CD8-positive, alpha-beta memory T cell (primary cell): ENCODE measurements around the gene APAF1. TPM values are rescaled to one million over a fixed set of nuclear protein-coding genes. Genes with fewer than 3 reads are reported as not detected.

Source experiments
- CTCF ChIA-PET: fragments of 350-600 bp; sonication (Branson Sonifier 250); formaldehyde crosslinking; loops from one replicate; lab custom pipeline; 2021; ENCODE audit warnings: antibody characterized with exemption; lab: Charles Lee
- POLR2A ChIA-PET: fragments of 350-600 bp; sonication (Branson Sonifier 250); formaldehyde crosslinking; loops from one replicate; lab custom pipeline; 2021; ENCODE audit warnings: antibody characterized with exemption; lab: Charles Lee
- DNase-seq, 5 donors: peaks; one replicate each; pipeline versions ENCODE4 v3.0.0 to v3.0.0-alpha.2; 2020 to 2022; ENCODE audit warnings: mixed read lengths in 1 of 5
- H3K27ac ChIP-seq: one replicate; pipeline ENCODE4 v1.7.0; 2013; ENCODE audit warnings: low read depth, mild to moderate bottlenecking, low read length, moderate library complexity
- H3K27me3 ChIP-seq: 2 replicates; pipeline ENCODE4 v1.7.0; 2013; ENCODE audit warnings: low read length, mild to moderate bottlenecking; ENCODE audit not compliant: insufficient read depth, poor library complexity, severe bottlenecking
- H3K36me3 ChIP-seq: 2 replicates; pipeline ENCODE4 v1.7.0; 2013; ENCODE audit warnings: mild to moderate bottlenecking, low read length, moderate library complexity; ENCODE audit not compliant: insufficient read depth
- H3K4me1 ChIP-seq: 2 replicates; pipeline ENCODE4 v1.7.0; 2013; ENCODE audit warnings: mild to moderate bottlenecking, low read length, moderate library complexity; ENCODE audit not compliant: insufficient read depth
- H3K4me3 ChIP-seq: 2 replicates; pipeline ENCODE4 v1.7.0; 2013; ENCODE audit warnings: mild to moderate bottlenecking, low read length
- H3K9me3 ChIP-seq: 2 replicates; pipeline ENCODE4 v1.7.0; 2013; ENCODE audit warnings: mild to moderate bottlenecking, low read length
- H3K27ac Mint-ChIP-seq, 8 donors: one replicate each; pipeline ENCODE4 v1.8.0; 2020 to 2021; ENCODE audit warnings: mixed read lengths in 8 of 8, mild to moderate bottlenecking in 6 of 8, inconsistent platforms in 3 of 8, moderate library complexity in 3 of 8
- H3K27me3 Mint-ChIP-seq, 2 donors: one replicate each; pipeline ENCODE4 v1.8.0; 2020 to 2021; ENCODE audit warnings: mixed read lengths in 2 of 2, mild to moderate bottlenecking in 1 of 2, moderate library complexity in 1 of 2
- H3K36me3 Mint-ChIP-seq, 3 donors: one replicate each; pipeline ENCODE4 v1.8.0; 2020 to 2021; ENCODE audit warnings: mixed read lengths in 3 of 3, inconsistent platforms in 1 of 3, mild to moderate bottlenecking in 1 of 3
- H3K4me1 Mint-ChIP-seq, 3 donors: one replicate each; pipeline ENCODE4 v1.8.0; 2020 to 2021; ENCODE audit warnings: mixed read lengths in 3 of 3, inconsistent platforms in 1 of 3, mild to moderate bottlenecking in 1 of 3
- H3K4me3 Mint-ChIP-seq, 7 donors: one replicate each; pipeline ENCODE4 v1.8.0; 2020 to 2021; ENCODE audit warnings: mixed read lengths in 7 of 7, mild to moderate bottlenecking in 6 of 7, moderate library complexity in 4 of 7, inconsistent platforms in 2 of 7
- H3K9me3 Mint-ChIP-seq, 5 donors: one replicate each; pipeline ENCODE4 v1.8.0; 2020 to 2022; ENCODE audit warnings: mixed read lengths in 5 of 5, mild to moderate bottlenecking in 3 of 5, moderate library complexity in 2 of 5, inconsistent platforms in 1 of 5
- polyA plus RNA-seq: library from polyadenylated mRNA; unstranded; fragments of 300-500 nt; fragmentation: Illumina TruSeq; gene quantifications from one replicate; pipeline ENCODE4 v1.2.3, GENCODE V29; 2021
- total RNA-seq, 2 experiments: library from RNA; stranded (reverse); gene quantifications; one replicate each; pipeline ENCODE4 v1.2.3, GENCODE V29; 2021

APAF1 gene
- total and polyA plus RNA-seq, 3 experiments from 2014 or later, result 11.1 to 14.6 (median 13.9) TPM

DNA sequence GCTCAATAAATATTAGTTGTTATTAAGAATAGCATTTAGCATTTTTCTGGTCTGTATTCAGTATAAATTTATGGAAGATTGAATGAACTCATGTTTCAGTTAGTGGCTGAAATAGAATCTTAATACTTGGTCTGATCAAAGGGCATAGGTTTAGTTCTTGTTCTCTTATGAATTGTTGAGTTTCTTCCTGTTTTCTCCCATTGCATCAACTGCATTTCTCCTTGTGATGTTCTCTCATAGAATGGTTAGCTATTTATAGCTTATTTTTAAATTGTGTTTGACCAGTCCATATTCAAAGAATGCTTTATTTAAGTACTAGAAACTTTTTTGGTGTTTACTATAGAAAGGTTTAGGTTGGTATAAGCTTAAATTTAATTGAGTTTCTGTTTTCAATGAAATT is 29.8 kb downstream of the APAF1 start:
- no peaks in the 10 kb centered on the region for H3K4me1 ChIP-seq
- no peaks in the 10 kb centered on the region for H3K27me3 ChIP-seq
- Mint-ChIP-seq H3K4me3 (no peak overlapping the region), H3K9me3 (peaks cover 0 to 2% (median 0%) of the 10 kb centered on the region in 5 donors), H3K27me3 (no peaks in the 10 kb centered on the region), H3K27ac (no peak overlapping the region), H3K36me3 (peaks cover 6 to 69% (median 20%) of the 10 kb centered on the region in 3 donors), H3K4me1 (peaks cover 3 to 10% (median 6%) of the 10 kb centered on the region in 3 donors)
- H3K9me3 ChIP-seq, result no peaks in the 10 kb centered on the region
- ChIA-PET POLR2A (interaction anchor here (0.6 kb wide), 1 partner anchor 204 kb away, joined by 3 read pairs; no protein-coding TSS in a partner anchor), CTCF (interaction anchor here (1.0 kb wide), 1 partner anchor 108 kb away, joined by 3 read pairs; no protein-coding TSS in a partner anchor)
- H3K4me3 ChIP-seq, result no peak overlapping the region
- no peak for DNase-seq
- peaks cover 7% of the 10 kb centered on the region for H3K36me3 ChIP-seq
- H3K27ac ChIP-seq, result no peak overlapping the region

DNA sequence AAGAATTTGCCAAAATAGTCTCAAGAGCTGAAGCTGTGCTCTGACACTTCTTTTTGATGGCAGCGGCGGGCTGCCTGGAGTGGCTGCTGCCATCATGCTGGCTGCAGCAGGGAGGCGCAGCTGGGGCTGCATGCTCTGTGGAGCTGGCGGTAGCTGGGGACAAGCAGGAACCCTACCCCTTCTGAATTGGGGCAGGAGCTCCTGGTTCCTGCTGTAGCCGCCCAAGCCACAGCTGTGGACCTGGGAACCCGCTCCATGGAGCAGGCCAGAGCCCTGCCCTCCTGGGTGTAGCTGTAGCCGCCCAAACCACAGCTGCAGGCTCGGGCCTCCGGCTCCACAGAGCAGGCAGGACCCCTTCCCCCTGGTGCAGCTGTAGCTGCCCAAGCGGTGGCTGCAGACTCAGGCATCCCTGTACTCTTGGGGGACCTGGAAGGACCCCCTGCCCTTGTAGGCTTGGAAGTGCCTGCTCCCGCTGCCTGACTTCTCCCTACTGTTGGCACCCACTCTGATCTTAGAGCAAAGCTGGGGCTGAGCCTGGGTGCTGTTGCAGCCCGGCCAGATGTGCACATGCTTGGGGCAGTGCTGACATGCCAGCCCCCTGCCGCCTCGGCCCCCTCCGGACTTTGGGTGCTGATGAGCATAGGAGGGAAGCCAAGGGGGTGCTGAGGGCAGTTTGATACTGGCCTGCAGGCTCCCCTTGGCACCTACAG is 33.3 kb downstream of the APAF1 start:
- H3K36me3 Mint-ChIP-seq, result peaks cover 6 to 79% (median 24%) of the 10 kb centered on the region in 3 donors
- POLR2A ChIA-PET, result no interaction called here
- Histone ChIP-seq H3K4me1 (no peaks in the 10 kb centered on the region), H3K27ac (no peak overlapping the region), H3K9me3 (no peaks in the 10 kb centered on the region), H3K27me3 (no peaks in the 10 kb centered on the region), H3K4me3 (no peak overlapping the region), H3K36me3 (peaks cover 10% of the 10 kb centered on the region)
- DNase-seq, result no peak
- CTCF ChIA-PET, result interaction anchor here (1.4 kb wide), 1 partner anchor 112 kb away, joined by 5 read pairs; no protein-coding TSS in a partner anchor
- no peak overlapping the region for H3K4me3 Mint-ChIP-seq
- peaks cover 0 to 4% (median 0%) of the 10 kb centered on the region in 3 donors for H3K4me1 Mint-ChIP-seq
- H3K27me3 Mint-ChIP-seq, result no peaks in the 10 kb centered on the region
- no peaks in the 10 kb centered on the region for H3K9me3 Mint-ChIP-seq
- peak overlapping the region in 1 of 8 donors; percentile 38 for H3K27ac Mint-ChIP-seq

DNA sequence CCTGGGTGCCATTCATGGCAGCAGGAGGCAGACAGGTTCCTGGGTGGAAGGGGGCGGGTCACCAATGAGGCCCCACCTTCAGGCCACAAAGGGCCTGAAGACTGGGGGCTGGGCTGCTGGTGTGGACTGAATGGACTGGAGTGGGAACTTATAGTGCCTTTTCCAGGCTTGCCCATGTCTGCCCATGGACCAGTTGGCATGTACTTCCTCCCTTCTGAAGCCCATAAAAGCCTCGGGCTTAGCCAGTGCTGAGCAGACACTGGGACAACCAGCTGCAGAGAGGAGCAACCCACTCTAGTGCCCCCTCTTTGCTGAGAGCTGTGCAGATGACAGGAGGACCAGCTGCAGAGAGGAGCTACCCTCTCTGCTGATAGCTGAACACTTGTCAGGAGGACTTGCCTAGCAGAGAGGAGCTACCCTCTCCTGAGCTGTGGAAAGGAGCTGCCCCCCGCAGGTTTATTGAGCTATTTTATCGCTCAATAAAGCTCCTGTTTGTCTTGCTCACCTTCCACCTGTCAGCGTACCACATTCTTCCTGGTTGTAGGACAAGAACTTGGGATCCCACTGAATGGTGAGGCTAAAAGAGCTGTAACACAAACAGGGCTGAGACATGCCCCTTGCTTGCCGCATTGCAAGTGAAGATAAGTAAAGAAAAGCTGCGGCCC is 34.0 kb downstream of the APAF1 start:
- Mint-ChIP-seq H3K27ac (peak overlapping the region in 1 of 8 donors; percentile 38), H3K27me3 (no peaks in the 10 kb centered on the region), H3K4me1 (peaks cover 0 to 4% (median 0%) of the 10 kb centered on the region in 3 donors), H3K4me3 (no peak overlapping the region), H3K9me3 (no peaks in the 10 kb centered on the region), H3K36me3 (peaks cover 6 to 79% (median 26%) of the 10 kb centered on the region in 3 donors)
- POLR2A ChIA-PET, result no interaction called here
- no peaks in the 10 kb centered on the region for H3K4me1 ChIP-seq
- no peaks in the 10 kb centered on the region for H3K27me3 ChIP-seq
- H3K9me3 ChIP-seq, result no peaks in the 10 kb centered on the region
- DNase-seq, result no peak
- H3K36me3 ChIP-seq, result peaks cover 16% of the 10 kb centered on the region
- no peak overlapping the region for H3K4me3 ChIP-seq
- H3K27ac ChIP-seq, result no peak overlapping the region
- CTCF ChIA-PET, result no interaction called here

DNA sequence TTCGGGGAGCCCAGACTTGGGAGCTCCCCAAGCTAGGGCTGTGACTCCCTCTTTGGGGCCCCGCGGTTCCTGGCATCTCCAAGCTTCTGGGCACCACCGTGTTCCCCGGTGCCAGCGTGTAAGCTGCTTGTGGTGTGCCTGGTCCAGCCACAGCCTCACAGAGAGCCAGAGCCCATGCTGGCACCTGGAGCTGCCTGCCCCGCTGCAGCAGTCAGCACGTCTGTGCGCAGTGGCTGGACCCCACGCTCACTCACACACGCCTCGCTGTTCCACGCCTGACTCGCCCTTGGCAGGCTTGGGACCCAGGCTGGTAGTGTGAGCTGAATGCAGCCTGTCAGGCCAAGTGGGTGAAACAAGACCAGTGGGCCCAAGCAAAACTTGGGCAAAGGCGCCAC is 34.5 kb downstream of the APAF1 start:
- peaks cover 6 to 80% (median 27%) of the 10 kb centered on the region in 3 donors for H3K36me3 Mint-ChIP-seq
- peaks cover 0 to 4% (median 0%) of the 10 kb centered on the region in 3 donors for H3K4me1 Mint-ChIP-seq
- CTCF ChIA-PET, result no interaction called here
- H3K9me3 Mint-ChIP-seq, result no peaks in the 10 kb centered on the region
- H3K9me3 ChIP-seq, result no peaks in the 10 kb centered on the region
- H3K36me3 ChIP-seq, result peaks cover 19% of the 10 kb centered on the region
- no peak for DNase-seq
- H3K27ac Mint-ChIP-seq, result no peak overlapping the region
- no peaks in the 10 kb centered on the region for H3K27me3 Mint-ChIP-seq
- no peak overlapping the region for H3K4me3 Mint-ChIP-seq
- no peaks in the 10 kb centered on the region for H3K27me3 ChIP-seq
- H3K27ac ChIP-seq, result no peak overlapping the region
- POLR2A ChIA-PET, result no interaction called here
- H3K4me3 ChIP-seq, result no peak overlapping the region
- no peaks in the 10 kb centered on the region for H3K4me1 ChIP-seq

DNA sequence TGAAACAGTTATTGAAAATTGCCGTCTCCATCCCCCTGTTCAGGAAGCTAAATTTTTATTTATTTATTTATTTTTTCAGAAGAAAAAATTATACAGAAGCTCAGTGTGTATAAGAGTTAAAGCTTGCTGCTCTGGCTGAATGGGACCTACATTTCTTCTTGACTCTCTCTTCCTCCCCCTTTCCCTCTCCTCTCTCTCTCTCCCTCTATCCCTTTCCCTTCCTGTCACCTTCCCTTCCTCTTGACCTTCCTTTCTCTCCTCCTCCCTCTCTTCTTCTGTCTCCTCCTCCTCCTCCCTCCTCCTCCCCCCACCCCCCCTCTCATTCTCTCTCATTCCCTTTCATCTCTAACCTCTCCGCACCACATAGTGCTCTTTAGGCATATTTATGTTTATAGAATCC is 39.1 kb downstream of the APAF1 start:
- H3K4me1 ChIP-seq, result no peaks in the 10 kb centered on the region
- DNase-seq, result no peak
- Mint-ChIP-seq H3K9me3 (no peaks in the 10 kb centered on the region), H3K27ac (no peak overlapping the region), H3K27me3 (no peaks in the 10 kb centered on the region), H3K36me3 (peaks cover 11 to 82% (median 31%) of the 10 kb centered on the region in 3 donors), H3K4me3 (no peak overlapping the region), H3K4me1 (peaks cover 0 to 2% (median 0%) of the 10 kb centered on the region in 3 donors)
- H3K27me3 ChIP-seq, result no peaks in the 10 kb centered on the region
- H3K4me3 ChIP-seq, result no peak overlapping the region
- no peaks in the 10 kb centered on the region for H3K9me3 ChIP-seq
- peaks cover 20% of the 10 kb centered on the region for H3K36me3 ChIP-seq
- POLR2A ChIA-PET, result no interaction called here
- H3K27ac ChIP-seq, result no peak overlapping the region
- CTCF ChIA-PET, result no interaction called here

DNA sequence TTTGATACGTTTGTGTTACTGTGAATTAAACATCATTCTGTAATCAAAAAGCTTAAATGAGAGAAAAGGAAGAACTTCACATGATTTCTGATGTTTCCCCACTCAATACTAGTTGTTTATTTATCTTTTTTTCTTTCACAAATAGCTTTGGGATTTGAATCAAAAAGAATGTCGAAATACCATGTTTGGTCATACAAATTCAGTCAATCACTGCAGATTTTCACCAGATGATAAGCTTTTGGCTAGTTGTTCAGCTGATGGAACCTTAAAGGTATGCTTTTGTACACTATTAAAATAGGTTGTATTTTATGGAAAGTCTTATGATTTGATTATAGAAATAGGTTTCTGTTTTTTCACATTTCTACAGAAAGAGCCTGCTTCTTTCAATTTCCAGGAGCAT is 41.5 kb downstream of the APAF1 start:
- peaks cover 20% of the 10 kb centered on the region for H3K36me3 ChIP-seq
- Mint-ChIP-seq H3K27me3 (no peaks in the 10 kb centered on the region), H3K9me3 (no peaks in the 10 kb centered on the region), H3K4me1 (peaks cover 7 to 11% (median 8%) of the 10 kb centered on the region in 3 donors), H3K4me3 (no peak overlapping the region), H3K36me3 (peaks cover 15 to 83% (median 38%) of the 10 kb centered on the region in 3 donors), H3K27ac (no peak overlapping the region)
- POLR2A ChIA-PET, result no interaction called here
- no peaks in the 10 kb centered on the region for H3K27me3 ChIP-seq
- no peaks in the 10 kb centered on the region for H3K9me3 ChIP-seq
- CTCF ChIA-PET, result no interaction called here
- no peaks in the 10 kb centered on the region for H3K4me1 ChIP-seq
- H3K4me3 ChIP-seq, result no peak overlapping the region
- DNase-seq, result no peak
- no peak overlapping the region for H3K27ac ChIP-seq

DNA sequence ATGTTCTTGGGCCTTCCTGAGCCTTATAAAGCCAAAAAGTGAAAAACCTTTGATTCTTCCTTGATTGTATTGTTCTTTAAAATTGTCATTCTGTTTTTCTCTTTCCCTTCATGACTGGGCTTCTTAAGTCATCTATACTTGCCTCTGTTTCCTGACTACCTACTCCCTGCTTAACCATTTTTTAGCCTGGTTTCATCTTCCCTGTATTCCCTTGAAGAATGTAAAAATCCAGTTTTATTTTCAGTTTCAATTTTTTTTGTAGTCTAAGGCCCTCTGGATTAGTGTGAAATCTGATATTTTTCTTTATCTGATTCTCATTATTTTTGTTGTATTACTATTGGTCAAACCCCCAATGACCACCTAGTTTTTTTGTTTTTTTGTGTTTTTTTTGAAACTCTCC is 46.3 kb downstream of the APAF1 start:
- Mint-ChIP-seq H3K4me3 (no peak overlapping the region), H3K27ac (peak overlapping the region in 5 of 8 donors; percentile 28 to 62 (median 42)), H3K36me3 (peaks cover 10 to 86% (median 28%) of the 10 kb centered on the region in 3 donors), H3K9me3 (no peaks in the 10 kb centered on the region), H3K27me3 (no peaks in the 10 kb centered on the region), H3K4me1 (peaks cover 26 to 29% (median 29%) of the 10 kb centered on the region in 3 donors)
- ChIA-PET CTCF (no interaction called here), POLR2A (no interaction called here)
- Histone ChIP-seq H3K27ac (no peak overlapping the region), H3K4me3 (no peak overlapping the region), H3K27me3 (no peaks in the 10 kb centered on the region), H3K9me3 (no peaks in the 10 kb centered on the region), H3K4me1 (no peaks in the 10 kb centered on the region), H3K36me3 (no peaks in the 10 kb centered on the region)
- DNase-seq, result no peak

DNA sequence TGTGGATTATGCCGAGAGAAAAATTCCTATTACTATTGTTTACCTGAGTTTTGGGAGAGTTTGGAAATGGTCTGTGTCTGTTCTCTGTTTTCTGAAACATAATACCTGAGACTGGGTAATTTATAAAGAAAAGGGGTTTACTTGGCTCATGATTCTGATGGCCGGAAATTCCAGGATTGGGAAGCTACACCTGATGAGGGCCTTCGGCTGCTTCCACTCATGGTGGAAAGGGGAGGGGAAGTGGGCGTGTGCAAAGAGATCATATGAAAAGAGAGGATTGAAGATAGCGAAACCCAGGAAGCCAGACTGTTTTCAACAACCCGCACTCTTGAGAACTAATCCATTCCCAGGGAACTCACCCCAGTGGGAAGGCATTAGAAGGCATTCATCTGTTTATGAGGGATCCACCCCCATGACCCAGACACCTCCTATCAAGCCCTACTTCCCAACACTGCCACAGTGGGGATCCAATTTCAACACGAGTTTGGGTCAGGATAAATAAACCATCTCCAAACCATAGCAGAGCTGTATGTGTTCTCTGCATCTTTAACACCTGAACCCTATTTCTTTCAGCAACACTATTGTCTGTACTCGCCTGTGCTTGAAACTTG is 51.1 kb downstream of the APAF1 start:
- H3K27ac Mint-ChIP-seq, result peak overlapping the region in 6 of 8 donors; percentile 29 to 62 (median 51)

More for the DNA sequence above, 51.1 kb downstream of the APAF1 start:
- DNase-seq, result no peak
- Histone ChIP-seq H3K9me3 (no peaks in the 10 kb centered on the region), H3K4me1 (no peaks in the 10 kb centered on the region), H3K27ac (no peak overlapping the region), H3K27me3 (no peaks in the 10 kb centered on the region), H3K36me3 (peaks cover 3% of the 10 kb centered on the region), H3K4me3 (no peak overlapping the region)
- H3K9me3 Mint-ChIP-seq, result no peaks in the 10 kb centered on the region
- POLR2A ChIA-PET, result no interaction called here
- H3K27me3 Mint-ChIP-seq, result no peaks in the 10 kb centered on the region
- no peak overlapping the region for H3K4me3 Mint-ChIP-seq
- H3K4me1 Mint-ChIP-seq, result peaks cover 27 to 48% (median 33%) of the 10 kb centered on the region in 3 donors
- peaks cover 2 to 81% (median 10%) of the 10 kb centered on the region in 3 donors for H3K36me3 Mint-ChIP-seq
- CTCF ChIA-PET, result no interaction called here
